Measurements from ENCODE around the gene ADPRH. TPM values are rescaled to one million over a fixed set of nuclear protein-coding genes. Genes with fewer than 3 reads are reported as not detected.

ADPRH gene
- total and polyA plus RNA-seq, 10 of the 15 experiments (the other 5 are each of a cell fraction or from before 2014, with no cell fraction given) = 2.3 to 32.6 (median 19.0) TPM

GRCh38 chr3:119602676-119603075 is 23.4 kb downstream of the ADPRH start (continued):
- peak; percentile 22; the same call in 1 of the 2 replicates for TF ChIP-seq ZNF687 (IDR thresholded peaks at IDR 0.05)
- TF ChIP-seq IKZF1 (conservative IDR thresholded peaks at IDR 0.05) = peak; percentile 46; the same call in 1 of the 2 replicates
- no peak for TF ChIP-seq ZBED1 (IDR thresholded peaks at IDR 0.05; ENCODE audit: borderline replicate concordance)
- TF ChIP-seq IKZF2 (IDR thresholded peaks at IDR 0.05) = peak; percentile 37 to 48; a peak in 2 of 4 replicates
- TF ChIP-seq USF1 (IDR thresholded peaks at IDR 0.05; ENCODE audit: borderline replicate concordance, extremely low read length, insufficient read depth, low read depth, low read length) = no peak

GRCh38 chr3:119604878-119605277 is 25.6 kb downstream of the ADPRH start:
- no peak for FAIRE-seq
- WGBS (ENCODE audit: insufficient coverage, insufficient replicate concordance, low lambda C conversion rate, missing lambda C conversion rate) = 100% methylated on average over 1 of the region's 1 CpG
- no peak for ATAC-seq
- no peak for TF ChIP-seq NFXL1 (IDR thresholded peaks at IDR 0.05; ENCODE audit: borderline replicate concordance)
- TF ChIP-seq MEF2B (IDR thresholded peaks at IDR 0.05; ENCODE audit: partially characterized antibody, poor library complexity, severe bottlenecking) = no peak
- no peak for TF ChIP-seq IRF5 (IDR thresholded peaks at IDR 0.05; ENCODE audit: borderline replicate concordance)
- no peak for TF ChIP-seq USF1 (IDR thresholded peaks at IDR 0.05; ENCODE audit: borderline replicate concordance, extremely low read length, insufficient read depth, low read depth, low read length)
- TF ChIP-seq HSF1 (IDR thresholded peaks at IDR 0.05; ENCODE audit: low read depth, low read length) = no peak
- no peak for TF ChIP-seq GATAD2B (conservative IDR thresholded peaks at IDR 0.05; ENCODE audit: low read depth)
- TF ChIP-seq TCF7 (IDR thresholded peaks at IDR 0.05; ENCODE audit: borderline replicate concordance) = peak; percentile 45; the same call in 1 of the 2 replicates

More at GRCh38 chr3:119604878-119605277, 25.6 kb downstream of the ADPRH start:
- H3K27ac ChIP-seq (ENCODE audit: control insufficient read depth, insufficient read depth) = no peak overlapping the region
- CTCF ChIA-PET = interaction anchor here (1.0 to 9.5 kb wide), 5 partner anchors 23 to 364 kb away, joined by 3 to 296 read pairs (median 3); partner anchors contain the start of gene COX17
- intact Hi-C loops (cut with micrococcal nuclease; ENCODE audit: unreplicated experiment) (no loop called here), in situ Hi-C loops (cut with MboI) (no loop called here)
- H4K20me1 ChIP-seq (ENCODE audit: control insufficient read depth, insufficient read depth) = no peaks in the 10 kb centered on the region
- SMC1A ChIA-PET (ENCODE audit: uncharacterized antibody, unreplicated experiment) = interaction anchor here (0.6 to 7.6 kb wide), 10 partner anchors 9 to 488 kb away, joined by 3 to 329 read pairs (median 11); partner anchors contain the start of genes CD80 and COX17
- no peak overlapping the region for H3K9ac ChIP-seq (ENCODE audit: control insufficient read depth, insufficient read depth, low read length)
- POLR2A ChIA-PET = interaction anchor here (1.0 to 10.4 kb wide), 2 partner anchors 13 to 24 kb away, joined by 3 to 103 read pairs; no protein-coding TSS in a partner anchor
- no peaks in the 10 kb centered on the region for H3K27me3 ChIP-seq (replicated peaks in 1 of 2; ENCODE audit: control insufficient read depth in 2 of 2, insufficient read depth in 2 of 2, low read length in 1 of 2)
- H3K9me3 ChIP-seq (replicated peaks; ENCODE audit: control insufficient read depth, insufficient read depth, low read length) = no peaks in the 10 kb centered on the region
- BruUV-seq (replicated peaks) = no TSS peak
- RAD21 ChIA-PET (ENCODE audit: unreplicated experiment) = interaction anchor here (0.8 to 7.2 kb wide), 6 partner anchors 23 to 77 kb away, joined by 3 to 158 read pairs (median 4); no protein-coding TSS in a partner anchor
- H3K79me2 ChIP-seq (ENCODE audit: control insufficient read depth, insufficient read depth, low read length) = peaks cover 12% of the 10 kb centered on the region
- no peak overlapping the region for H3K4me3 ChIP-seq
- no peak overlapping the region for H2AFZ ChIP-seq (ENCODE audit: control insufficient read depth, low read depth, low read length)
- peaks cover 22% of the 10 kb centered on the region for H3K4me1 ChIP-seq (ENCODE audit: control insufficient read depth, insufficient read depth, low read length)
- H3K36me3 ChIP-seq (ENCODE audit: control insufficient read depth in 2 of 2, insufficient read depth in 2 of 2, low read length in 1 of 2) = peaks cover 0 to 3% of the 10 kb centered on the region in 2 experiments; a peak in 1 of 4 replicates
- no peak overlapping the region for H3K4me2 ChIP-seq (ENCODE audit: control insufficient read depth, insufficient read depth)
- DNase-seq (ENCODE audit: low read depth, low spot score) = no peak
